Effector CD8-positive, alpha-beta T cell (primary cell): ENCODE data around the gene ADCY7.

Experiments used
- DNase-seq: peaks from one replicate; lab custom pipeline; 2025; lab: John Stamatoyannopoulos, UW

The ADCY7 gene

GRCh38 chr16:50267651-50268050, 1.3 kb downstream of the ADCY7 start:
- DNase-seq, result no peak

DNA sequence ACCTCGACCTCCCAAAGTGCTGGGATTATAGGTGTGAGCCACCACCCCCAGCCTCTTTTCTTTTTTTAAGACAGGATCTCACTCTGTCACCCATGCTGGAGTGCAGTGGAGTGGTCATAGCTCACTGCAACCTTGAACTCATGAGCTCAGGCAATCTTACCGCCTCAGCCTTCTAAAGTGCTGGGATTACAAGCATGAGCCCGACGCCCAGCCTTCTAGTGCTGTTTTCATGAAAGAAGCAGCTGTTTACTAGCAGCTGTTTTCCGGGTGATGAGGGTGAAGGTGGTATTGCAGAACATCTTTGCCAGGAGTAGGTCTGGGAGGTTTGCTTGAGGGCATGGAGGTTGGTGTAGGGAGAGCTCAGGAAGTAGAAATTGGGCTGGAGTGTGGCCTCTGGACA, 2.0 kb downstream of the ADCY7 start:
- DNase-seq, result no peak

- no peak for DNase-seq
Measured at GRCh38 chr16:50269061-50269705, 2.8 kb downstream of the ADCY7 start.

GRCh38 chr16:50269769-50270509, 3.6 kb downstream of the ADCY7 start:
- no peak for DNase-seq

DNA sequence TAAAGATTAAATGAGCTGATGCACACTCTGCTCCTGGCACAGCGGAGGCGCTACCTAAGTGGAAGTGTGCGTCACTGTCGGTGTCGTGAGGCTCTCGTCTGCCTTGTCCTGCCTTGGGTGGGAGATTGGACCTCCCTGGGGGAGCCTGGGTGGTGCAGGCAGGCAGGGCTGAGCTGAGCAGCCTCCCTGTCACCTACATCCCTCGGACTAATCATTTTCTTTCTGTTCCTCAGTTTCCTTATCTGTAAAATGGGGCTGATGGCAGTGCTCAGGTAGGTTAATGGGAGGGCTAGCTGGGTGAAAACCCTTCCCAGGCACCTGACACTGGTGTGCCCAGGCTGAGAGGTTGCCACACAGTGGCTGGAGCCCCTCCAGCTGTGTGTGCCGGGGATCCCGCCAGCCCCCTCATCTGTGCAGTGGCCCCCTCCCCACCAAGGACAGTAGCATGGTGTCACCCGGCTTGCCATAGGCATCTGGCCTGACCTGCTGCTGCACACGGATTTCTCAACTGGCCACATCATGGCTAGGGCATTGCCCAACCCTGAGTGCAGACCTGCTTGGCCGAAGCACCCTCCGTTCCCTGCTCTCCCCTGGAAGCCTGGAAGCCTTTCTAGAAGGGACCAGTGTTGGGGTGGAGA, 4.3 kb downstream of the ADCY7 start:
- no peak for DNase-seq

- no peak for DNase-seq
Measured at GRCh38 chr16:50271148-50272041, 5.0 kb downstream of the ADCY7 start.

GRCh38 chr16:50272111-50272571, 5.8 kb downstream of the ADCY7 start:
- no peak for DNase-seq

- no peak for DNase-seq
Measured at GRCh38 chr16:50272687-50273381, 6.5 kb downstream of the ADCY7 start.

GRCh38 chr16:50273382-50273690, 7.0 kb downstream of the ADCY7 start:
- DNase-seq, result no peak

DNA sequence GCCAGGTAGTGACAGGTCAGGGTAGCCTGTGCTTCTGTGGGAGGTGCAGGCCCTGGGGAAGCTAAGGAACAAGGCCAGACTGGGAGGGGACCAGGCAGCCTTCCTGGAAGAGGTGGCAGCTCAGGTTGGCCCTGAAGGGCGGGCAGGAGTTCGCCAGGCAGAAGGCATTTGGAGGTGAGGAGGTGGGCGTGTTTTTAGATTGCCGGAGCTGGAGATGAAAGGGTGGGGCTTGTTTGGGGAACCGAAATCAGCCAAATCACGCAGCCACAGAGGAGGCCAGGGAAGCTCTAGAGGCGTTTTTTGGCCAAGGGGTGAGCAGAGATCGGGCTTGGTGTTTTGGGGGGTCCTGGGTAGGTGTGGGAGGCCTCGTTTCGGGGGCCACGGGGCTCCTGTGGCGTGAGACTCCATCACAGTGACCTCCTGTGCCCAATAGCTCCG, 7.6 kb downstream of the ADCY7 start:
- DNase-seq, result no peak

DNA sequence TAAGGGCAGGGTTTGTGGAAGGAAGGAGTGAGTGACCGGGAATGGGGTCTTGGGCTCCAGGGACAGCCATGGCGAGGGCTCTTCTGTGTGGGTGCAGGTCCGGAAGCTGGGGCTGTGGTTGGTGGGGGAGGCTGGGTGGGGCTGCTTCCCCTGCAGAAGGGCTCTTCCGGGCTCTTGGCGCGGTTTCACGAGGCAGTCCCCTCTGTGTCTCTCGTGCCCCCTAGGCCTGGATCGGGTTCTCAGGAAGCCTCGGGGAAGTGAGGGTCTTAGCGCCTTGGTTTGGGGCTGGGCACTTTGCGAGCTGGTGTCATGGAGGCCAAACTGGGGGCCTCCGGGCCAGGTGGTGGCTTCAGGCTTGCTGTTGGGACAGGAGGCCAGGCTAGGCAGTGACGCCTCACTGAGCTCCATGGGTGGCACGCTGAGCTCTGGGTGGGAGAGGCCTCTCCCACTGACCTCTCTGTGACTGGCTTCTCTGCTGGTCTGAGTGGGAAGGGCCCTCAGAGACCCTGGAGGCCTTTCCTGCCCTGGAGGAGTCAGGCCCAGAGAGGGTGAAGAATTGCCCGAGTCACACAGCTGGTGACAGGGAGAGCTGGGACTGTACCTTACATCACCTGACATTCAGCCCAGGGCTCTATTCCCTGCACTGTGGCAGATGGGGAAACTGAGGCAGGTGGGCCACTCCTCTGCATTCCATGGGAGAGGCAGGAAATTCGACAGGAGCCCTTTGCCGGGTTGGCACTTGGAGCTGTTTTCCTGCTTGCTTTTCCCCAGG, 8.2 kb downstream of the ADCY7 start:
- peak; percentile 24 for DNase-seq

- DNase-seq, result no peak
Measured at GRCh38 chr16:50275098-50275415, 8.7 kb downstream of the ADCY7 start.

DNA sequence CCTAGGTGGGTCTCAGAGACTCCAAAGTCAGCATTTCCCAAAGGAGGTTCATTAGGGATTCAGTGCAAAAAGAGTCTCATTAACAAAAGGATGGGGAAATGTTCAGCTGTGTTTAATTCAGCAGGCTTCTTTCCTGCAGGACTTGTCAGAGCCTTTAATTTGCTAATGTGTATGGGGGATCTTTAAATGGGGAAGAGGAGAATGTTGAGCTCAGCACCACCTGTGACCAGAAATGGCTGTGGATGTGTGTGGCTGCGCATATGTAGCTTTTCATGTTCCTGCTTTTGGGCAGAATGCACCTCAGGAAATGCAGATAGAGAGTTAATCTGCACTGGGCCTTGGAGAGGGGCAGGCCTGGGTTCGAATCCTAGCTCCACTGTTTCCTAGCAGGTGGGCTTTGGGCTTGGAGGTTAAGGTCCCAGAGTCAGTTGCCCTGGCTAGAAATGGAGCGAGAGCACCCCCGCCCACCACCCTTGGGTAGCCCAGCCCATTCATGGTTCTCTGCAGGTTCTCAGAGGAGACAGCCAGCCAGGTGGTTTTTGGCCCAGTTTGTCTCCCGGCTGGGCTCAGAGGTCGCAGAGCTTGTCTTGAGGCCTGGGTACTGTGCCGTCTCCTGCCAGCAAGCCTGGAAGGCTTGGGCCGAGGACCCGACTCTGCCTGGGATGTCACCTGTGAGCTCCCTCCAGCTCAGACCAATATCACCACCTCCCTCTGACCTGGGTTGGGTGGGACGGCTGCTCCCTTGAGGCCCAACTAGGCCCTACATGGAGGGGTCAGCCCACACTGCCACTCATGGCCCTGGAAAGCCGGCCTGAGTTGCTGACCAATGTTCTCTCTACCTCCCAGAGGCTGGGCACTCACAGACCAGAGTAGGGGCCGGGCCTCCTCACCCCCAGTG, 9.3 kb downstream of the ADCY7 start:
- DNase-seq, result no peak

DNA sequence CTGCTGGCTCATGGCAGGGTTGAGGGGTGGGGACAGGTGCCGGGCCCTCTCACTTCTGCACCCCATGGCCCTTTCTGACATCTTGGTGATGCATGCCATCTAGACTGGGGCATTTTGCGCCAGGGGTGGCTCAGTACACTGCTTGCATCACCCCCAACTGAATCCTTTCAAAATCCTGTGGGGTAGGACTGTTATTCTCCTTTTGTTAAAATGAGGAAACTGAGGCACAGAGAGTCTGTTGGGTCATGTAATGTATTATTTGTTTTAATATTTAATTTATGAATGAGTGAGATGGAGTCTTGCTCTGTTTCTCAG, 9.9 kb downstream of the ADCY7 start:
- no peak for DNase-seq

GRCh38 chr16:50276801-50277555, 10.6 kb downstream of the ADCY7 start:
- no peak for DNase-seq

DNA sequence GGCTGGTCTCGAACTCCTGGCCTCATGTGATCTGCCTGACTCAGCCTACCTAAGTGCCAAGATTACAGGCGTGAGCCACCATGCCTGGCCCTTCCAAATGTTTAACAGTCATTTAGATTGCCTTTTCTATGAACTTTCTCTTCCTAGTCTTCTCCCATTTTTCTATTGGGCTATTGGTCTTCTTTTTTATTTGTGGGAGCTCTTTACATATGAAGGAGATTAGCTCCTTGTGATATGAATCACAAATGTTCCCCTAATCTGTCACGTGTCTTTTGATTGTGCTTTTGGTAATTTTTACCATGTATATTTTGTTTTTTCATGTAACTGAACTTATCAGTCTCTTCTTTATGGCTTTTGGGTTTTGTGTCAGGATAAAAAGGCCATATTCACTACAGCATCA, 11.9 kb downstream of the ADCY7 start:
- no peak for DNase-seq

DNA sequence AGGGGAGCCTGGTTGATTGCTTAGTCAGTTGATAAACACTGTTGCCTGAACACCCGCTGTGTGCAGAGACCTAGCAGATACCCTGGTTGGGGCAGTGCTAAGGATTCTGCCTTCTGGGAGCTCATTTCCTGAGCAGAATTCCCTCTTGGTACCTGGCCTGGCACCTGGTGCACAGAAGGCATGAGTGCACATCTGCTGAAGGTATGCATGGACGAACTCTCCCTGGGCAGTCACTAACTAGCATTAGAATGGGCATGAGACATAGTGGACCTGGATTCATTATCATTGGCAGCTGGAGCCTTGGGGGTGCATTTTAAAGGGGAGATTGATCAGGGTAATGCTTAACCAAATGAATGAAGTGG, 13.1 kb downstream of the ADCY7 start:
- no peak for DNase-seq

DNA sequence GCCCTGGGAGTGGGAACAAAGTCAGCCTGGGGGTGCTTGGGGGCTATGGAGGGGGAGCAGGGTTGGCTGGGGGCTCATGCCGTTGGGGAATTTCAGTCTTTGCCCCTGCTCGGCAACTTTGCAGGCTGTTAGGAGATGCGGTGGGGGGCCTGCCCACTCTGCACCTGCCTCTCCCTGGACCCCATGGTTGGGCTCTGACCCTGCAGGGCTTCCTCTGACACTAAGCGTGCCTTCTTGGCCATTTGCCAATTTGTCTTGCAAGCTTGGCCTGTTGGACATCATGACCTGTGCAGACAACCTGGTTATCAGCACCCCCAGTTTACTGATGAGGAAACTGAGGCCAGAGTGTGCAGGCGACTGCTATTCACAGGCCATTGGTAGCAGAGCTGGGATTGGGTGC, 14.6 kb downstream of the ADCY7 start:
- DNase-seq, result no peak

DNA sequence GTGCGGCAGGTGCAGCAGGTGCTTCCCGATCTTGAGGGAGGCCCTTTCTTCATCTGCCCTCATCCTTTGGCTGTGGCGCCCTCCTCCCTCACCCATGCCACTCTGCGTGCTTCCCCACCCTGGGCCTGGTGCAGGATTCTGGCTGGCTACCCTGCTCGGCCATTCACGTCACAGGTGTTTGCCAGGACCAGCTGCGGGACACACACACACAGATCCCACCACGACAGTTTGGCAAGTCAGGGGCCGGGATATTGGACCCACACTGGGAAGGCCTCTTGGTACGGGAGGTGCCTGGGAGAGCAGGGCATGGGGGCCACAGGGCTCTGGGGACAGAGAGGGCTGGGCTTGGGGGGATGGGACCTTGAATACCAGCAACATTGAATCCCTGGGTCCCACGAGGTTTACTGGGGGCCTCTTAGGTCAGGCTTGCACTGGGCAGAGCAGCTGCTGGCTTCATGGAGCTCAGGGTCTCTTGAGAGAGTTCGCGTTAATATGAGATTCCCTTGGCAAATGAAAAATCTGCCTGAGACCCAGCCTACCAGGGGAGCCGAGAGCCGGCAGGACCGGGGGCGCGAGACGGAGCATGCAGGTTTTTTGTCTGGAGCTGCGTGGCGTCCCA, 15.1 kb downstream of the ADCY7 start:
- no peak for DNase-seq
